Mesothelial cell of epicardium (in vitro differentiated cells): Measurements from ENCODE around the gene FAT3. TPM values are rescaled to one million over a fixed set of nuclear protein-coding genes. Genes with fewer than 3 reads are reported as not detected.
A peak's percentile ranks its signal among the peaks of the same experiment; 100 is the strongest.

Source experiments
- DNase-seq, 2 experiments: peaks; one replicate each; pipeline ENCODE4 v3.0.0; 2021; ENCODE audit warnings: low spot score in 2 of 2; ENCODE audit not compliant: unreplicated experiment in 2 of 2
- H3K27ac Mint-ChIP-seq: 2 replicates; pipeline ENCODE4 v1.8.0; 2021; ENCODE audit warnings: mixed read lengths
- H3K27me3 Mint-ChIP-seq: 2 replicates; pipeline ENCODE4 v1.8.0; 2021; ENCODE audit warnings: low read depth, mixed read lengths
- H3K36me3 Mint-ChIP-seq: 2 replicates; pipeline ENCODE4 v1.8.0; 2021; ENCODE audit warnings: mixed read lengths
- H3K4me1 Mint-ChIP-seq: 2 replicates; pipeline ENCODE4 v1.8.0; 2021; ENCODE audit warnings: mixed read lengths
- H3K4me3 Mint-ChIP-seq: 2 replicates; pipeline ENCODE4 v1.8.0; 2021; ENCODE audit warnings: mild to moderate bottlenecking, moderate library complexity, mixed read lengths
- H3K9me3 Mint-ChIP-seq: 2 replicates; pipeline ENCODE4 v1.8.0; 2021; ENCODE audit warnings: mixed read lengths
- total RNA-seq: library from RNA; stranded (reverse); gene quantifications from 3 replicates; pipeline ENCODE4 v1.2.1, GENCODE V29; 2021
- TF ChIP-seq, protein P1 (sequence below): fragments of 200-600 bp; sonication (generic); IDR thresholded peaks from one replicate; pipeline ENCODE4 v1.5.0; 2021; ENCODE audit warnings: antibody characterized with exemption; ENCODE audit not compliant: unreplicated experiment

The FAT3 gene
- total RNA-seq, 1 donor from 2014 or later = 35.5 TPM

DNA sequence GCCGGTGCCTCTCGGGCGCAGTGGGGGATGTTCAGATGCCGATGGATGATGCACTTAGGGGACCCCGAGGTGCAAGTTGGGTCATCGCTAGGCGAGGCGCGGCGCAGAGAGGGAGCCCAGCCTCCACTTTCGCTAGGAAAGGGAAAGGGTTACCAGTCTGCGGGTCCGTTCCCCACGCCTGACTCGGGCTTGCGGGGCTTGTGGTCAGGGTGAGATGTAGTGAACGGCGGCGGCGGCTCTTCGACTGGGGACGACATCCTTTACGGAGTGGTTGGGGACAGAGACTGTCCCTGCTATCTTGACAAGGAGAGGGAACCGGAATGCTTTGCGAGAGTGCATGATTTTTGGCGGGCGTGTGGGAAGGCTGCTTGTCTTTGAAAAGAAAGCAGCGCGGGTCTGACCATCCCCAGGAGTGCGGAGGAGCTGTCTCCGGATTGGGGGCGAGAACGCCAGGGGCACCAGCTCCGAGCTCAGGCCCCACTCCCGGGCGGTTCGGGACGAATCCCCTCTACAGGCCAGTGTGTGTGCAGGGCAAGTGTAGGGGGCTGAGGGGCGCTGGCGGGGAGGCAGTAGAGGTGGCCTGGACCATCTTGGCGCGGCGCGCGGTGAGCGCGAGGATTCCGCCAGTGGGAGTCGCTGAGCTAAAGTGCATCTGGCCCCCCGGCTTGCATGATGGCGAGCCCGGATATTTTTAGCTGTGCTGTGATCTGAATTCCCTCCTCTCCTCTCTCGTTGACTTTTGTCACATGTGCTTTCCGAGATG, 1.1 kb downstream of the FAT3 start:
- TF ChIP-seq, protein P1, sequence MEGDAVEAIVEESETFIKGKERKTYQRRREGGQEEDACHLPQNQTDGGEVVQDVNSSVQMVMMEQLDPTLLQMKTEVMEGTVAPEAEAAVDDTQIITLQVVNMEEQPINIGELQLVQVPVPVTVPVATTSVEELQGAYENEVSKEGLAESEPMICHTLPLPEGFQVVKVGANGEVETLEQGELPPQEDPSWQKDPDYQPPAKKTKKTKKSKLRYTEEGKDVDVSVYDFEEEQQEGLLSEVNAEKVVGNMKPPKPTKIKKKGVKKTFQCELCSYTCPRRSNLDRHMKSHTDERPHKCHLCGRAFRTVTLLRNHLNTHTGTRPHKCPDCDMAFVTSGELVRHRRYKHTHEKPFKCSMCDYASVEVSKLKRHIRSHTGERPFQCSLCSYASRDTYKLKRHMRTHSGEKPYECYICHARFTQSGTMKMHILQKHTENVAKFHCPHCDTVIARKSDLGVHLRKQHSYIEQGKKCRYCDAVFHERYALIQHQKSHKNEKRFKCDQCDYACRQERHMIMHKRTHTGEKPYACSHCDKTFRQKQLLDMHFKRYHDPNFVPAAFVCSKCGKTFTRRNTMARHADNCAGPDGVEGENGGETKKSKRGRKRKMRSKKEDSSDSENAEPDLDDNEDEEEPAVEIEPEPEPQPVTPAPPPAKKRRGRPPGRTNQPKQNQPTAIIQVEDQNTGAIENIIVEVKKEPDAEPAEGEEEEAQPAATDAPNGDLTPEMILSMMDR = no peak
- Mint-ChIP-seq H3K9me3 (peaks cover 2% of the 10 kb centered on the region), H3K4me1 (peaks cover 51% of the 10 kb centered on the region), H3K4me3 (peak overlapping the region; percentile 82), H3K36me3 (no peaks in the 10 kb centered on the region), H3K27ac (peak overlapping the region; percentile 81), H3K27me3 (peaks cover 16% of the 10 kb centered on the region)
- peak; percentile 32 to 61 for DNase-seq

DNA sequence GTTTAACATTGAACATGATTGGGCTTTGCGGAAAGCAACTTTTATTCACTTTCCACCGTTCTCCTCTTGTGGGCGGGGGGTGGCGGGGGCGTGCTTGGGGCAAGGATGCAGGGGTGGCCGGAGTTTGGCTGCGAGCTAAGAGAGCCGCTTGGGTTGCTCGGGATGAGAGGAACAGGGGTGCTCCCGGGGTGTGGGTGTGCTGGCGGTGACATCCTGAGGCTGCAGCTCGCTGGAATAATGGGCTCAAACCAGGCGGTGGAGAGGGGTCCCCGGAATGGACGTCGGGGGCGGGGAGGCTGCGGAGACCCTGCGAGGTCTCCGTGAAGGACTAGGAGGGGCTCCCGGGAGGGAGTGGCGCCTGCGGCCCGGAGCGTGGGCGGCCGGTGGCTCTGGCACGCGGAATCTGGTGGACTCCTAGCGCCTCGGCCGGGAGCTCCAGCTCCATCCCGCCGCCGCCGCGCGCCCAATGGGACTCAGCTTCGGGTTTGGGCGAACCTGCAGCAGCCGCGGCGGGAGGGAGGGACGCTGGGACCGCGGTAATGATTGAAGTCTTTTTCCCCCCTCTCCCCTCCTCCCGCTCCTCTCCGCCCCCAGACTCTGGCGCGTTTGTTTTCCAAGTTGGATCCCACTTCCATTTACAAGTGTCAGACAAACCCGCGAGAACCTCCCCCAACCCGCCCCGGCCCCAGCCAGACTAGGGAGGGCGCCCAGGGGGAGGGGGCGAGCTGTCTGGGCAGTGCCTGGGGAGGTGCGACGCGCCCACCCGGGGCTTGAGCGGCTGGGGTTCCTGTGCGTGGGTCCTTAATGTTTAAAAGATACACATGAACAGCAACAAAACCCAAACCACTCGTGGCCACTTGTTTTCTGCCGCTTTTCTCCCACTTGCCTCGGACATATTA, 2.0 kb downstream of the FAT3 start:
- Mint-ChIP-seq H3K4me1 (peaks cover 57% of the 10 kb centered on the region), H3K27me3 (peaks cover 16% of the 10 kb centered on the region), H3K9me3 (no peaks in the 10 kb centered on the region), H3K36me3 (no peaks in the 10 kb centered on the region), H3K27ac (peak overlapping the region; percentile 73), H3K4me3 (peak overlapping the region; percentile 82)
- peak; percentile 40 to 71 for DNase-seq
- TF ChIP-seq, protein P1 = no peak

DNA sequence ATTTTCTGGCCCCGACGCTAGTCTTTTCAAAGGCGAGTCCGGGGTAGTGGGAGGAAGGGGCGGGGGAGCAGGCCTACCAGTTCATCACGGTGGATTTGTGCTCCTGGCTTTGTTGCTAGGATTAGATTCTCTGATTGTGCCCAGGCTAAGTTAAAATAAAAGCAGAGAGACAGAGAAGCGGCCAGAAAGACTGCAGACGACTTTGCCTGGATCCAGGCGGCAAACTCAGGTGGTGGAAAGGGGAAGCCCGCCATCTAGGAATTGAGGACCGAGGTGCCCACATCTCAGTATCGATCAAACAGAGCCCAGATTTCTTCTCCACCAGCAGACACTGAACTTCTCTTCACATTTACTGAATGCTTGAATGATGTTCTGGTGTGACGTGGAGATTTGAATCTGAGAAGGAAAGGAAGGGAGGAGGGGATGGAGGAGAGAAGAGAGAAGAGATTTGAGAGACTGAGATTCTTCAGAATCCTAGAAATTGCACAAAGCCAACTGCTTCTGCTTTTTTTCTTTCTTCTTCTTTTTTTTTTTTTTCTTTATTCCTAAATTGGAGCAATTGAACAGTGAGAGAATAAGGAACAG, 2.7 kb downstream of the FAT3 start:
- Mint-ChIP-seq H3K27me3 (peaks cover 16% of the 10 kb centered on the region), H3K36me3 (no peaks in the 10 kb centered on the region), H3K4me1 (peaks cover 63% of the 10 kb centered on the region), H3K4me3 (peak overlapping the region; percentile 82), H3K27ac (peak overlapping the region; percentile 73), H3K9me3 (no peaks in the 10 kb centered on the region)
- DNase-seq = no peak
- TF ChIP-seq, protein P1 = no peak

DNA sequence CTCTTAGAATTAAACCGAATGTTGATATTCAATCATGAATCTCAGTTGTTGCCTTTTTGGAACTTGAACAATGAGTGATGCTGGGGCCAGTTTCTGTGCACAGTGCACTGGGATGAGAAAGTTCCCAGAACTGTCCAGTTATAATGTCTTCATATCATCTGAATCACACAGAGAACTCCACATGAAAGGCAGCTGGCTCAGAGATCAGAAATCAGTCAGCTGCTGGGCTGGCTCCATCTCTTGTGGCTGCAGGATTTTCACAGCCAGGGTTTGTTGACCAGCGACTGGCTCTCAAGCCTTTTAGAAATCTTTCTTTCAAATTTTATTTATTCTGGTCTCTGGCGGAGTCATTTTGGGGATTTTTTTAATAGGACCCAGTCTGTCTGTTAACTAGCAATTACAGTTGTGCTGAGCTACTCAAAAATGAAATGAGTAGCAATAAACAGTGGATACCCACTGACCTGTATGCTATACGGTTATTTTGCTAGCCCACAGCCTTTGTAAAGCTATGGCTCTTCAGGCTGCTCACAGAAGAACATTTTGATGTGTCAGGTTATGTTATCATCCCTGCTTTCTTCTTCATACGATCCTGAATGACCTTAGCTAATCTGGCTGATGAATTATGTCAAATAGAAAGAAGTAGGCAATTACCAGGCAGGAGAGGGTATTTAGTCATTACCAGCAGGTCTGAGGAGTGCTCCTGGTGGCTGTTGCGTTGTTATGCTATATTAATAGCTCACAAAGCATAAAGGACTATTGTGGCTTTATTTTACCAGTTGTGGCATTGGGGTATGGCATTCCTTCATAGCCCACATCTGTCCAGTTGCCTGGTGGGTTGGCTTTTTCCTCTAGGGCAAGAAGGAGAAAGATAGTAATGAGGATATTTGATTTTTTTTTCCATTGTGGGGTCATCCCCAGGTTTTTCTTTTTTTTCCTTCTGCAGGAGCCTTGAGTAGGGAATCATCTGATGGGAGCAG, 3.6 kb downstream of the FAT3 start:
- Mint-ChIP-seq H3K9me3 (no peaks in the 10 kb centered on the region), H3K27ac (peak overlapping the region; percentile 58), H3K36me3 (no peaks in the 10 kb centered on the region), H3K4me1 (peaks cover 58% of the 10 kb centered on the region), H3K27me3 (peaks cover 14% of the 10 kb centered on the region), H3K4me3 (peak overlapping the region; percentile 33)
- TF ChIP-seq, protein P1 = no peak
- DNase-seq = no peak

DNA sequence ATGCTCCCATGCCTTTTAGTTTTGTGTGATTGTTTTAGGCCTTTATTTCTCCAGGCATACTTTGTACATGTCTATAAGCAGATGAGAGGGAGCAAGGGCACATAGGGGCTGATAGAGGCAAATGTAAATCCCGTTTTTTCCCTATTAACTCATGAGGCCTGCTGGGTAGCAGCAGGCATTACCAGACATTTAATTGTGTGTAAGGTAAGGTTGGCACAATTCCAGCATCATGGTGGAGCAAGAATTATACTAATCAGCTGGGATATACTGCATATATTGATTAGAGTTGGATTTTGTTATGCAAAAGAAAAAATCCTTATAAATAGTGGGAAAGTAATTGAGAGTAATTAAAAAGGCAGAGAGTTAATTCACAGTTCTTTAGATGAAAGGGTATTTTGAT, 12.2 kb downstream of the FAT3 start:
- Mint-ChIP-seq H3K4me3 (no peak overlapping the region), H3K9me3 (no peaks in the 10 kb centered on the region), H3K27me3 (no peaks in the 10 kb centered on the region), H3K4me1 (peaks cover 24% of the 10 kb centered on the region), H3K36me3 (no peaks in the 10 kb centered on the region), H3K27ac (no peak overlapping the region)
- TF ChIP-seq, protein P1 = no peak
- no peak for DNase-seq
